ENCODE measurements around the gene GPR61.

DNA sequence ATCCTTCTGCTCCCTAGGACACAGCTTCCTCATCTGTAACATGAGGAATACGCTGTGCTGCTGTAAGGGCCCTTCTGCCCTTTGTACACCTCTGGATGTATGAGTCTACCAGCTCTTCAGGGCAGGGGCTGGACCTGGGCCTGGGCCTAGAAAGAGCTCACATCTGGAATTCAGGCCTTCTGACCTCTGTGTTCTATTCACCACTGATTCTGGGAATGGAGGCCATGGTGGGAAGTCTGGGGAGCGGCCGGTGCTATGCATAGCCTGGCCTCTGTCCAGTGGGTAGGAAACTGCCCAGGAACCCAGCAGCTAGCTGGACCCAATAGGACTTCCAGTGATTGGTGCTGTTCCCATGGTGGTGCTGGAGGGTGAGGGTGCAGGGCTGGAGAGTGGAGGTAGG is 11.0 kb upstream of the GPR61 start:
- TF ChIP-seq, protein P1, sequence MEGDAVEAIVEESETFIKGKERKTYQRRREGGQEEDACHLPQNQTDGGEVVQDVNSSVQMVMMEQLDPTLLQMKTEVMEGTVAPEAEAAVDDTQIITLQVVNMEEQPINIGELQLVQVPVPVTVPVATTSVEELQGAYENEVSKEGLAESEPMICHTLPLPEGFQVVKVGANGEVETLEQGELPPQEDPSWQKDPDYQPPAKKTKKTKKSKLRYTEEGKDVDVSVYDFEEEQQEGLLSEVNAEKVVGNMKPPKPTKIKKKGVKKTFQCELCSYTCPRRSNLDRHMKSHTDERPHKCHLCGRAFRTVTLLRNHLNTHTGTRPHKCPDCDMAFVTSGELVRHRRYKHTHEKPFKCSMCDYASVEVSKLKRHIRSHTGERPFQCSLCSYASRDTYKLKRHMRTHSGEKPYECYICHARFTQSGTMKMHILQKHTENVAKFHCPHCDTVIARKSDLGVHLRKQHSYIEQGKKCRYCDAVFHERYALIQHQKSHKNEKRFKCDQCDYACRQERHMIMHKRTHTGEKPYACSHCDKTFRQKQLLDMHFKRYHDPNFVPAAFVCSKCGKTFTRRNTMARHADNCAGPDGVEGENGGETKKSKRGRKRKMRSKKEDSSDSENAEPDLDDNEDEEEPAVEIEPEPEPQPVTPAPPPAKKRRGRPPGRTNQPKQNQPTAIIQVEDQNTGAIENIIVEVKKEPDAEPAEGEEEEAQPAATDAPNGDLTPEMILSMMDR (IDR thresholded peaks at IDR 0.05) = no peak
- no peak for TF ChIP-seq POLR2A (IDR thresholded peaks at IDR 0.05)

Data from heart left ventricle (tissue), 13 donors.